ENCODE measurements around the gene ARHGAP22. TPM values are rescaled to one million over a fixed set of nuclear protein-coding genes. Genes with fewer than 3 reads are reported as not detected.

ARHGAP22 gene
- polyA plus RNA-seq, 3 donors = 1.5 to 7.8 (median 1.9) TPM

GRCh38 chr10:48453451-48454301, 151.2 kb downstream of the ARHGAP22 start:
- 89% methylated on average over 14 of the region's 19 CpGs for WGBS (ENCODE audit: insufficient coverage)
- H3K9me3 Mint-ChIP-seq = no peaks in the 10 kb centered on the region

GRCh38 chr10:48452879-48453412, 151.9 kb downstream of the ARHGAP22 start:
- H3K4me1 ChIP-seq (ENCODE audit: control insufficient read depth in 1 of 2, insufficient read depth in 2 of 2, low read length in 2 of 2) = peaks cover 20% of the 10 kb centered on the region in 2 donors
- Mint-ChIP-seq H3K4me1 (peaks cover 16% of the 10 kb centered on the region), H3K27me3 (ENCODE audit: low read depth in 3 of 3) (peaks cover 0 to 3% (median 1%) of the 10 kb centered on the region in 3 donors), H3K9me3 (no peaks in the 10 kb centered on the region), H3K36me3 (no peaks in the 10 kb centered on the region), H3K4me3 (no peak overlapping the region), H3K27ac (peak overlapping the region in 1 of 7 donors; percentile 62)
- no peak overlapping the region for H2AFZ ChIP-seq (ENCODE audit: insufficient read depth, low read depth, low read length, poor library complexity, severe bottlenecking)
- no peaks in the 10 kb centered on the region for H3K27me3 ChIP-seq (ENCODE audit: control insufficient read depth in 2 of 2, insufficient read depth in 2 of 2, low read length in 2 of 2)
- H3K4me3 ChIP-seq (replicated peaks in 1 of 3; ENCODE audit: low read depth in 2 of 3, low read length in 3 of 3) = no peak overlapping the region
- H3K79me2 ChIP-seq (ENCODE audit: insufficient read depth, low read length) = no peaks in the 10 kb centered on the region
- TF ChIP-seq CTCF (IDR thresholded peaks at IDR 0.05) = no peak
- DNase-seq = no peak
- 92% methylated on average over 5 of the region's 6 CpGs for WGBS (ENCODE audit: insufficient coverage)
- no peaks in the 10 kb centered on the region for H3K36me3 ChIP-seq (replicated peaks in 1 of 2; ENCODE audit: control insufficient read depth in 1 of 2, insufficient read depth in 2 of 2, low read length in 2 of 2)
- no peak overlapping the region for H3K4me2 ChIP-seq (replicated peaks; ENCODE audit: extremely low read depth, low read length, poor library complexity, severe bottlenecking)
- no peak overlapping the region for H3K9ac ChIP-seq (ENCODE audit: insufficient read depth, low read length, poor library complexity, severe bottlenecking)
- intact Hi-C loops (cut with micrococcal nuclease) = no loop called here
- H3K9me3 ChIP-seq (replicated peaks in 1 of 2; ENCODE audit: control insufficient read depth in 1 of 2, insufficient read depth in 1 of 2, low read length in 2 of 2) = no peaks in the 10 kb centered on the region
- no peaks in the 10 kb centered on the region for H4K20me1 ChIP-seq (ENCODE audit: insufficient read depth, low read length)
- H3K27ac ChIP-seq (ENCODE audit: low read depth in 1 of 2, low read length in 2 of 2) = no peak overlapping the region

More at GRCh38 chr10:48453451-48454301, 151.2 kb downstream of the ARHGAP22 start:
- intact Hi-C loops (cut with micrococcal nuclease) = no loop called here
- Histone ChIP-seq H3K27ac (ENCODE audit: low read depth in 1 of 2, low read length in 2 of 2) (no peak overlapping the region), H3K4me2 (replicated peaks; ENCODE audit: extremely low read depth, low read length, poor library complexity, severe bottlenecking) (no peak overlapping the region), H3K9ac (ENCODE audit: insufficient read depth, low read length, poor library complexity, severe bottlenecking) (no peak overlapping the region), H4K20me1 (ENCODE audit: insufficient read depth, low read length) (no peaks in the 10 kb centered on the region), H3K4me3 (replicated peaks in 1 of 3; ENCODE audit: low read depth in 2 of 3, low read length in 3 of 3) (no peak overlapping the region), H3K79me2 (ENCODE audit: insufficient read depth, low read length) (no peaks in the 10 kb centered on the region), H2AFZ (ENCODE audit: insufficient read depth, low read depth, low read length, poor library complexity, severe bottlenecking) (no peak overlapping the region), H3K36me3 (replicated peaks in 1 of 2; ENCODE audit: control insufficient read depth in 1 of 2, insufficient read depth in 2 of 2, low read length in 2 of 2) (no peaks in the 10 kb centered on the region), H3K4me1 (ENCODE audit: control insufficient read depth in 1 of 2, insufficient read depth in 2 of 2, low read length in 2 of 2) (peaks cover 20% of the 10 kb centered on the region in 2 donors), H3K27me3 (ENCODE audit: control insufficient read depth in 2 of 2, insufficient read depth in 2 of 2, low read length in 2 of 2) (no peaks in the 10 kb centered on the region), H3K9me3 (replicated peaks in 1 of 2; ENCODE audit: control insufficient read depth in 1 of 2, insufficient read depth in 1 of 2, low read length in 2 of 2) (no peaks in the 10 kb centered on the region)
- Mint-ChIP-seq H3K4me1 (peaks cover 16% of the 10 kb centered on the region), H3K4me3 (no peak overlapping the region), H3K36me3 (no peaks in the 10 kb centered on the region), H3K27ac (peak overlapping the region in 1 of 7 donors; percentile 62), H3K27me3 (ENCODE audit: low read depth in 3 of 3) (peaks cover 0 to 3% (median 1%) of the 10 kb centered on the region in 3 donors)
- no peak for DNase-seq
- no peak for TF ChIP-seq CTCF (IDR thresholded peaks at IDR 0.05)

Data from CD14-positive monocyte (primary cell).